ENCODE measurements around the gene PHLPP1. TPM values are rescaled to one million over a fixed set of nuclear protein-coding genes. Genes with fewer than 3 reads are reported as not detected.

The PHLPP1 gene
- total RNA-seq, 1 donor from 2014 or later, result 3.4 TPM

GRCh38 chr18:62730941-62731340 is 15.6 kb downstream of the PHLPP1 start:
- FAIRE-seq (no peak), DNase-seq (ENCODE audit: low read depth) (no peak)
- no peak overlapping the region for H3K4me3 ChIP-seq (ENCODE audit: low read depth, low read length)
- no peaks in the 10 kb centered on the region for H3K27me3 ChIP-seq (ENCODE audit: control insufficient read depth, insufficient read depth, low read length)
- no peaks in the 10 kb centered on the region for H3K36me3 ChIP-seq (ENCODE audit: control insufficient read depth, insufficient read depth, low read length)
- no peak for TF ChIP-seq CTCF (IDR thresholded peaks at IDR 0.05; ENCODE audit: insufficient read depth, low read length, severe bottlenecking)

GRCh38 chr18:62732617-62733016 is 17.3 kb downstream of the PHLPP1 start:
- no peaks in the 10 kb centered on the region for H3K36me3 ChIP-seq (ENCODE audit: control insufficient read depth, insufficient read depth, low read length)
- no peak overlapping the region for H3K4me3 ChIP-seq (ENCODE audit: low read depth, low read length)
- no peak for TF ChIP-seq CTCF (IDR thresholded peaks at IDR 0.05; ENCODE audit: insufficient read depth, low read length, severe bottlenecking)
- DNase-seq (ENCODE audit: low read depth) (no peak), FAIRE-seq (no peak)
- no peaks in the 10 kb centered on the region for H3K27me3 ChIP-seq (ENCODE audit: control insufficient read depth, insufficient read depth, low read length)

- no peak for TF ChIP-seq CTCF (IDR thresholded peaks at IDR 0.05; ENCODE audit: insufficient read depth, low read length, severe bottlenecking)
- Histone ChIP-seq H3K36me3 (ENCODE audit: control insufficient read depth, insufficient read depth, low read length) (no peaks in the 10 kb centered on the region), H3K4me3 (ENCODE audit: low read depth, low read length) (no peak overlapping the region), H3K27me3 (ENCODE audit: control insufficient read depth, insufficient read depth, low read length) (no peaks in the 10 kb centered on the region)
- no peak for FAIRE-seq
- DNase-seq (ENCODE audit: low read depth), result no peak
Observed at GRCh38 chr18:62734290-62734689, 18.9 kb downstream of the PHLPP1 start.

GRCh38 chr18:62735387-62735786 is 20.0 kb downstream of the PHLPP1 start:
- H3K4me3 ChIP-seq (ENCODE audit: low read depth, low read length), result no peak overlapping the region
- H3K36me3 ChIP-seq (ENCODE audit: control insufficient read depth, insufficient read depth, low read length), result no peaks in the 10 kb centered on the region
- FAIRE-seq, result no peak
- TF ChIP-seq CTCF (IDR thresholded peaks at IDR 0.05; ENCODE audit: insufficient read depth, low read length, severe bottlenecking), result no peak
- DNase-seq (ENCODE audit: low read depth), result no peak
- no peaks in the 10 kb centered on the region for H3K27me3 ChIP-seq (ENCODE audit: control insufficient read depth, insufficient read depth, low read length)

- no peak for DNase-seq (ENCODE audit: low read depth)
- no peak for TF ChIP-seq CTCF (IDR thresholded peaks at IDR 0.05; ENCODE audit: insufficient read depth, low read length, severe bottlenecking)
- no peaks in the 10 kb centered on the region for H3K36me3 ChIP-seq (ENCODE audit: control insufficient read depth, insufficient read depth, low read length)
- H3K27me3 ChIP-seq (ENCODE audit: control insufficient read depth, insufficient read depth, low read length), result no peaks in the 10 kb centered on the region
- peak; percentile 62 for FAIRE-seq
- no peak overlapping the region for H3K4me3 ChIP-seq (ENCODE audit: low read depth, low read length)
Observed at GRCh38 chr18:62736077-62736855, 20.9 kb downstream of the PHLPP1 start.
